GM12864 (cell line): ENCODE measurements around the gene TRAK1.

Experiments
- DNase-seq: peaks from one replicate; pipeline ENCODE4 v3.0.0-alpha.2; 2011; ENCODE audit warnings: low read depth
- H3K4me3 ChIP-seq: 2 replicates; pipeline ENCODE4 v1.5.1; 2011; ENCODE audit warnings: mild to moderate bottlenecking, low read depth, low read length, control low read depth
- TF ChIP-seq, protein P1 (sequence below): IDR thresholded peaks from 2 replicates; pipeline ENCODE4 v1.5.1; 2011; ENCODE audit warnings: low read depth, mild to moderate bottlenecking, moderate library complexity, low read length, control low read depth, inconsistent platforms; ENCODE audit errors: missing control alignments

Gene TRAK1

GRCh38 chr3:42269647-42270046 lies 178.5 kb downstream of the TRAK1 start:
- DNase-seq = no peak
- H3K4me3 ChIP-seq = no peak overlapping the region
- TF ChIP-seq, protein P1, sequence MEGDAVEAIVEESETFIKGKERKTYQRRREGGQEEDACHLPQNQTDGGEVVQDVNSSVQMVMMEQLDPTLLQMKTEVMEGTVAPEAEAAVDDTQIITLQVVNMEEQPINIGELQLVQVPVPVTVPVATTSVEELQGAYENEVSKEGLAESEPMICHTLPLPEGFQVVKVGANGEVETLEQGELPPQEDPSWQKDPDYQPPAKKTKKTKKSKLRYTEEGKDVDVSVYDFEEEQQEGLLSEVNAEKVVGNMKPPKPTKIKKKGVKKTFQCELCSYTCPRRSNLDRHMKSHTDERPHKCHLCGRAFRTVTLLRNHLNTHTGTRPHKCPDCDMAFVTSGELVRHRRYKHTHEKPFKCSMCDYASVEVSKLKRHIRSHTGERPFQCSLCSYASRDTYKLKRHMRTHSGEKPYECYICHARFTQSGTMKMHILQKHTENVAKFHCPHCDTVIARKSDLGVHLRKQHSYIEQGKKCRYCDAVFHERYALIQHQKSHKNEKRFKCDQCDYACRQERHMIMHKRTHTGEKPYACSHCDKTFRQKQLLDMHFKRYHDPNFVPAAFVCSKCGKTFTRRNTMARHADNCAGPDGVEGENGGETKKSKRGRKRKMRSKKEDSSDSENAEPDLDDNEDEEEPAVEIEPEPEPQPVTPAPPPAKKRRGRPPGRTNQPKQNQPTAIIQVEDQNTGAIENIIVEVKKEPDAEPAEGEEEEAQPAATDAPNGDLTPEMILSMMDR = no peak

DNA sequence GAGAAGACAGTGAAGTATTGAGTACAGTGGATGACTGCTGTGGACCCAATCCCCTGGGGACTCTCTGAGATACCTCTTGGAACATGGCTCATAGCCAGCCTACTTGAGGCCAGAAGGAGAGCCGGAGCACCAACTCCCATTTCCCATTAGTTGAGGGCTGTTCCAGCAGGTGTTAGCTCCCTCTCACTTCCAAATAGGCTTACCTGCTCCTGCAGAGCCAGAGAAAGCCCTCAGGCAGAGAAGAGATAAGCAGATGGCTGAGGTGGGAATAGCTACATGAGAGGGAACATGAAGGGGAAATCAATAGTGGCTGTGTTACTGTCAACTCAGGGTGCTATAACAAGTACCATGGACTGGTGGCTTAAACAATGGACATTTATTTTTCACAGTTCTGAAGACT lies 179.4 kb downstream of the TRAK1 start:
- no peak overlapping the region for H3K4me3 ChIP-seq
- DNase-seq = no peak
- TF ChIP-seq, protein P1 = no peak

- no peak for DNase-seq
- H3K4me3 ChIP-seq = no peak overlapping the region
- TF ChIP-seq, protein P1 = no peak
These were observed 180.6 kb downstream of the TRAK1 start for GRCh38 chr3:42271786-42272185.

DNA sequence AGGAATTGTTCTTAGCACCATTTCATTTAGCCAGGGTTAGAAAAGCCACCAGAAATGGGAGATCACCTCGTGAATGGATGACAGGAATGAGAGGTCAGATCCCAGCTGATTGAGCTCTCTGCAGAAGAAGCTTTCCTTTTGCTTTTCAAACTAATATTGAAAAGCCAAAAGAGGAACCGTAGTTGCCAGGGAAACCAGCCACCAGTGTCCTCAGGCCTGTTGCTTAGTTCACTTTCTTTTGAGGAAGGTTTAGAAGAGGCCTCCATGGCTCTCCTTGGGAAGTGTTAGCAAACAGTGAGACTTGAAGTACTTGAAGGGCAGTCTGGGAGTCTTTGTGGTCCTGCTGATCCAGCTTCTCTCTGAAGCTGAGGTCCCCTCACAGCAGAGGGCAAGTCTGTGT lies 182.2 kb downstream of the TRAK1 start:
- H3K4me3 ChIP-seq = no peak overlapping the region
- TF ChIP-seq, protein P1 = no peak
- DNase-seq = no peak

DNA sequence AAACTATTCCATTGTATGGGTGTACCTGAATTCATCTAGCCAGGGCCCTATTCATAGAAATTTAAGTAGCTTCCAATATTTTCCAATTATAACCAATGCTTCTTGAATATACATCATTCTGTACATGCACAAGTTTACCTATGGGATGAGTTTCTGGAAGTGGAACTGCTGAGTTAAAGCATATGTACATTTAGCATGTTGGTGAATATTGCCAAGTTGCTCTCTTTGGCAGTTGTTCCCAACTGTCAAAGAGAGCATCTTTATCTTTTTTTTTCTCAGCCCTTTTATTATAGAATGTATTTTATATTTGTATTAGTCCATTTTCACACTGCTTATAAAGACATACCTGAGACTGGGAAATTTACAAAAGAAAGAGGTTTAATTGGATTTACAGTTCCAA lies 183.1 kb downstream of the TRAK1 start:
- TF ChIP-seq, protein P1 = no peak
- DNase-seq = no peak
- no peak overlapping the region for H3K4me3 ChIP-seq

DNA sequence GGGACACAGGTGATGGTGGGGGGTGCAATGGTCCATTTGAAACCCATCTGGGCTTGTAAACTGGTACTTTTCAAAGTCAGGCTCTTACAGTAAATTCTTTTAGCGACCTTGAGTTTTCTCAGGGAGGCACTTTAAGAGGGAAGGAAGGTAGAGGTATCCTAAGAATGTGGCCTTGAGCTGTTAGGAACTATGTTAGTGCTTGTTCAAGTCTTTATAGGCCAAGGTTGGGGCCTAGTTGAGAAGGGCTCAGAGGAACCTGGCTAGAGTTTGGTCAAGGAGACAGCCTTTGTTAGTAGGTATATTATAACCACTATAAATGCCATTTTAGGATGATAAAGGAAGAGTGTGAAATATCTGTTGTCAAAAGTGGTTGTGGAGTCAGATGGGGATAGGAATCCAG lies 184.1 kb downstream of the TRAK1 start:
- no peak overlapping the region for H3K4me3 ChIP-seq
- DNase-seq = no peak

More for the DNA sequence above, 184.1 kb downstream of the TRAK1 start:
- TF ChIP-seq, protein P1 = no peak
